ENCODE results near the gene GLIS1.

The GLIS1 gene

GRCh38 chr1:53735681-53736080 lies 3.3 kb downstream of the GLIS1 start:
- DNase-seq = no peak

DNA sequence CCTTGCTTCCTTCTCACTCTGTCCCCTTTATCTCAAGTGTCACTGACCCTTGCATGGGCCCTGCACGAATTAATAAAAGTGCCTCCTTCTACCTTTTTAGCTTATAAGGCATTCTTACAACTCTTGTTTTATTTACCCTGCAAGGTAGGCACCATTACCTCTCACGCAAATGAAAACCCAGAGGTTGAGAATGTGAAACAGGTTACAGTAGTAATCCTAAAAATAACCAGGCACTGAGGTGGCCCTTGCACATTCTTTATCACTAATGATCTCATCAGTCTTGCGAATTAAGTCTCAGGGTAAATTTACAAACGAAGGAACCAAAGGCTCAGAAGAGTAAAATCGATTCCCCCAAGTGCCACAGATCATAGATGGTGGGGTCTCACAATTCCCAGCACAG lies 3.7 kb downstream of the GLIS1 start:
- no peak for DNase-seq

GRCh38 chr1:53734650-53735211 lies 4.2 kb downstream of the GLIS1 start:
- DNase-seq = no peak

DNA sequence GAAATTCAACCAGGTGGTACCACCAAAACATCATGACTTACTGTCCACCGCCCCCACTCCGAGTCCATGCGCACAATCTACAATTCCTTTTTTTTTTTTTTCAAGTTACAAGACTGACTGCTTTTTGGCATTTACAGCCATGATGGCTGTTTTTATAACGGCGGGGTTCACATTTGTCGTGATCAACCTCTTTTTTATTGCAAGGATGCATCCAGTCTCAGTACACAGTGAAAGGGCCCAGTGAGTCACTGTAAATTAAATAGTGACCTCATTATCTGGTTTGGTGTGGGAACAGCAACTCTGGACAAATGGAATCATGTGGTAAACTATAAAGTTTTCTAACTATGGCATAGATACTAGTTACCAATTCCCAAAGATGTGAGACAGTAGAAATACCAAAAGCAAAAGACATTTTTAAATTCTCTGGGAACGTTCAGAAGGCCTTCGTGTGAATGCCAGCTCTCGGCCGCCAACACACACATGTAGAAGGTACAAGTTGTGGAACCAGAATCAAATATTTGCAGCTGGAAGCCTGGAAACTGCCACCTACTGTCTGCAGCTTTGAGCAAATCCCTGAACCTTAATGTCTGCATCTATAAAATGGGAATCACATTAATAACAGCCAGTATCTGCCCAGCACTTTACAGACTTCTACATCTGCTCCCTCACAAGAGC lies 4.9 kb downstream of the GLIS1 start:
- no peak for DNase-seq

DNA sequence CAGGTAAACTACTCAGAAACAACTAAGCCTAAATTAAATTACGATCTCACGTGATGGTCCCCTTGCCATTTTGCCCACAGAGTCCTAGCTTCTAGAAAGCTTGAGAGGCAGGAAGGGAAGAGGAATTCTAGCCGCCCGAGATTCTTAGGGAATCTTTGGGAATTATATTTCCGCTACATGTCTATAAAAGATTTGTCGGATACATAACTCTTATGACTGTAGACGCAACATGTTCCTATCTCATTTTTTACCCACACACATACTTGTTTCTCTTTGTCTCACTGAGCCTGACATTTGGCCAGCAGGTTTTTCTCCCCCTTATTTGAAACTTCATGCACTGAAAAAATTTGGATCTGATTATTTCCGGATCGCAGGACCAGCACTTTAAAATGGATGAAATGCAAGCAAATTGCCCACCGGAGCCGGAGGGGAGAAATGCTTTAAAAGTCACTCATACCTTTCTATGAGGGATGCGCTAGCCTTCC lies 5.5 kb downstream of the GLIS1 start:
- no peak for DNase-seq

GRCh38 chr1:53732912-53733317 lies 6.0 kb downstream of the GLIS1 start:
- DNase-seq = no peak

DNA sequence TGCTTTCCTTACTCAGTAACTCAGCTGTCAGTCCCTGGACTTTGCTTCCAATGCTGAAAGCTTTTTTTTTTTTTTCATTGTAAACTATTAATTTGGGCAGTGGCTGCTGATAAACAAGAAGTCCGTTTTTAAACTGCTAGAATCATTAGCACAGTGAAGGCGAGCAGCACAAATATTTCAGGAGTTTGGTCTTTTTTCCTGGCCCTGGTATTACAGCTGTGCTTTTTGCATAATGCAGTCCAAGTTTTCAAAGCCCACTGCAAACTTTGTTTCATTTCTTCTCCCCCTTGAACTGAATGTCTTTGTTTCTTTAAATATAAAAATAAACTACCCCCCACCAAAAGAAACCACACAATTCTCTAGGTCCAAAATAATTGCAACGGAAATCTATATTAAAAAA lies 6.6 kb downstream of the GLIS1 start:
- no peak for DNase-seq

DNA sequence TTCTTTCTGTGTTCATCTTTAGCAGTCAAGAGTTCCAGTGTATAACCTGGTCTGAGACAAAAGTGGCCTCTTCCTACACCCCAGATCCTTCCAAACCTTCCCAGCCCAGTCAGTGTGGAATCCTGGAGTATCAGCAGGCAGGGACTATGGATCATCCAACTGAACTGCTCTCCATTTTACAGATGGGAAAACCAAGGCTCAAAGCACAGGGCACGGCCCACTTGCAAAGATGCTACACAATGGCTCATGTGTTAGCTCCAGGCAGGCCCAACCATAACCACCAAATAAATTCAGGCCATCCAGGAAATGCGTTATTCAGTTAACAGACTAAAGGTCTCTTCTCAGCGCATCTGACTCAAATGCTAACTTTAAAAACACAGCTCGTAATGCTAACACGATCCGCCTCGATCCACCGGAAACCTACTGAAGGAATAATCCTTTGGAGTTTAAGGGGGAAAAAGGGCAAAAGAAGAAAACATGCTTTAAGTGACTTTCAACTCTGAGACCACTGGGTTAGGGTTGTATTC lies 7.1 kb downstream of the GLIS1 start:
- no peak for DNase-seq

- DNase-seq = no peak
Observed at GRCh38 chr1:53731043-53731600, 7.8 kb downstream of the GLIS1 start.

- DNase-seq = no peak
Observed at GRCh38 chr1:53730224-53730865, 8.6 kb downstream of the GLIS1 start.

GRCh38 chr1:53729456-53730223 lies 9.3 kb downstream of the GLIS1 start:
- no peak for DNase-seq

DNA sequence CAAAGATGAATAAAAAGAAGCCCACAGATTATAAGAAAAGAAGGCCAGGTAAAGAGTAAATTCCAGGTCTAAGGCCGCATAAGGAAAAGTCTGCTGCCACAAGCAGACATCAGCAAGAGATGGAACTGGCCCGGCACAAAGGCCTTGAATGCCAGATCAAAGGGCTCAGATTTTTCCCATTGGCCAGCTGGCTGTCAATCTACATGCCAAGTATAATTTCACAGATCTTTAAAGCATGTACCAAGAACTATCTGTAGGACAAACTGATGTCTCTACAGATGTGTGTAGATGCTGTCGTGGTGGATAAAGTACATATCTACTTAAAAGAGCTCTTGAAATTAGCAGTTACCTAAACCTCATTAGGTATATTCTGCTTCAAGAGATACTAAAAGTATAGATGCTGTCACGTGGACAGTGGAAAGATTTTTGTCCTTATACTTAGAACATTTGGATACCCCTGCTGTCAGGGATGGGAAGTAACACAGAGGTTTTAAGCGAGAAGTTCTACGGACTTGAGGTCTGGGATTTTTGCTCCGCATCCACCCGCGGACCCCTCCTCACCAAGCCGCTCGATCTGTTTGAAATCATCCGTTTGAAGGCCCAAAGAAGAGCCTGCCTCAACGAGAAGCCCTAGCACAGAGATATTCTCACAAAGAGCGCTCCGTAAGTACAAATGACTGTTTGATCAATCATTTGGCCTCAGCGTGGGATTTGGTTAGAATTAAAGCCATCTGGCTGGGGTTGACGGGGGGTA lies 10.1 kb downstream of the GLIS1 start:
- no peak for DNase-seq

DNA sequence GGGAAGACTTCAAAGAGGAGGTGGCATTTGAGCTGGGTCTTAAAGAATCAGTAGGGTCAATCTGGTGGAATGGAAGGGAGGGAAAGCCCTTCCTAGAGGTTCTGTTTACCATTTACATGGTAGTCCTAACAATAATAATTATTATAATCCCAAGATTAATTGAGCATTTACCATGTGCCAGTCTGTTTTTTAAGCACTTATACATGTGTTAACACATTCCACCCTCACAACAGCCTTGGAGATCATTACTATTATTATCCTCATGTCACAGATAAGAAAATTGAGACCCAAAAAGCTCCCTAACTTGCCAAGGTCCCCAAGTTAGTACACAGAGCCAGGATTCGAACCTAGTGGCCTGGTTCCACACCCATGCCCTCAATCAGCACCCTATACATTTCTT lies 10.8 kb downstream of the GLIS1 start:
- no peak for DNase-seq

- no peak for DNase-seq
Observed at GRCh38 chr1:53727461-53728092, 11.4 kb downstream of the GLIS1 start.

DNA sequence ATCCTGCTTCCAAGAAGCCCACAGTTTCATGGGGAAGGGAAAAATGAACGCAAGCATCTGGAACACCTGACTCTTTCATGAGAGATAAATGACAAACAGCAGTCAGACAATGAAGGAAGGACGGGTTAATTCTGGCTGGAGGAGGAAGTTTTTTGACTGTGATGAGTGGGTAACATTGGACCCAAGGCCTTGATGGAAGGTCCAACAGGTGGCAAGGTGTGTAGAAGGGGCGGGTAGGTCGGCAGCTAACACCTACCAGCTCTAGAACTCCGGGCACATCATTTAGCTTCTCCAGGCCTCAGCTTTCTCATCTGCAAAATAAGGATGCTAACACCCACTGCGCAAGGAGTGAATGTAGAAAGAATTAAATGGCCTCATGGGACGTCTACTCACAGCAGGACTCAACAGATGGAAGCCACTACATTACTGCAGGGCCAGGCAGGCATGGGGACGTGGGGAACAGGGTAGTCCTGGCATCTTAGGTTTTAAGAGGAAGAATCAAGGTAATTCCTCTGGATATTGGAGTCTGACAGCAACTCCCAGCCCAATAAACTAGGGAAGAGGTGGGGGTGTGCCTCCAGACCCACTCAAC lies 12.9 kb downstream of the GLIS1 start:
- DNase-seq = no peak

- DNase-seq = peak in 2 of 3 donors; percentile 14 to 19
Observed at GRCh38 chr1:53725238-53725689, 13.7 kb downstream of the GLIS1 start.

DNA sequence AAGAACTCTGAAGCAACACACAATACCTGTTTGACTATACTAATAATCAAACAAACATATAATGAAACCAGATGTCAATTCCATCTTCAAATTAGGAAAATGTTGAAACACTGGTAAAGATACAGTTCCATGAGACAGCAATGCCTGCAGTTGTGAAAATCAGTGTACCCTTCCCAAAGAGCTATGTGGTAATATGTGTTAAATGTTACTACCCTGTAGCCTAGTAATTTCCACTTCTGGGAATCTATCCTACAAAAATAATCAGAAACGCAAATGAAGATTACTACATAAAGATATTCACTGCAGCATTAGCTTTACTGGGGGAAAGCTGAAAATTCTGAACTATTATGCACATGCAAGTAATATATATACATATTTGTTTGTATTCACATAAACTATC lies 16.9 kb downstream of the GLIS1 start:
- DNase-seq = no peak

- no peak for DNase-seq
Observed at GRCh38 chr1:53721088-53721487, 17.9 kb downstream of the GLIS1 start.

DNA sequence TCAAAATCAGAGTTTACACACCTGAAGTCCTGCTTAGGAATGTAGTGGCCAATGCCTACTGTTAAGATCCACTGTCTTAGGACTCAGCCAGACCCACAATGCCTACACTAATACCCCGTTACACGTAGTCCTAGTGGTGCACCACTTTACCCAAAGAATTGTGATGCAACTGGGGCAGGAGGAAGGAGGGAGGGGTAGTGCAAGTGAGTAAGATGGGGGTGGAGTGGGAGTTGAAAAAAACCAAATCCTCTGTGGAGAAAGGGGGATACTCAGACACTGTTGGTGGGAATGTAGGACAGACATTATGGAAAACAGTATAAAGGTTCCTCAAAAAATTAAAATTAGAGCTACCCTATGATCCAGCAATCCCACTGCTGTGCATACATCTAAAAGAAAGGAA lies 19.5 kb downstream of the GLIS1 start:
- DNase-seq = no peak

DNA sequence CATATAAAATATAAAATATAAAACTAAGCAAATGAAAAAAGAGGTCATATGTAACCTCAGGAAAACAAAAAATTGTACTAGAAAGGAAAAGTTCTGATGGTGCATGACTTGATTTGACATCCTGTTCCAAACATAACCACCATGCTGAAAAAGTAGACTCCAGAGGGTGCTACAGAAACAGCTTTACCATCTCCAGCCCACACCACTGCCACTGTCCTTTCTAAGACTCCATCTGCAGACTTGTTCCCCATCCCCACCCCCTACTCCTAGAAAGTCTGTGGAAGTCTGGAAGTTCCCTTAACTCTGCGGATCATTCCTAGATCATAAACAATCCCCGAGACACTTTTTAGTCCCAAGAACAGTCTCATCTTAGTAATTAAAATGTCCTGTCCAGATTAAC lies 20.5 kb downstream of the GLIS1 start:
- DNase-seq = no peak

All from suppressor macrophage treated with lipopolysaccharide for 1 hour (primary cell).